ENCODE measurements around the gene CHN1. TPM values are rescaled to one million over a fixed set of nuclear protein-coding genes. Genes with fewer than 3 reads are reported as not detected.

The CHN1 gene
- 11.2 and 14.6 TPM in 2 replicates for total RNA-seq (2014; rRNA removed; shearing (Covaris generic))

GRCh38 chr2:175004980-175005732, at the start of gene CHN1:
Gene CHN1, minus strand, starts transcription at chr2:175005381. Its CDS starts 469 bp downstream, at chr2:175004912.

GRCh38 chr2:174764280-174765255, 240.6 kb downstream of the CHN1 start, which contains the start of gene CHRNA1:
Gene CHRNA1, minus strand, starts transcription at chr2:174764472. Its CDS starts 78 bp downstream, at chr2:174764394.

Small RNA genes lying within 50 kb of the gene (small RNA-seq; reads per million reads assigned to genes)
- gene RNU6-1290P, result not detected
- not detected for gene RNU6-763P

Other genes with a start within 250 kb of the CHN1 start
- gene CHRNA1, start 240.9 kb downstream of the CHN1 start, total RNA-seq (2014; rRNA removed; shearing (Covaris generic)), result not detected in 2 replicates
- 13.1 and 23.0 TPM in 2 replicates for gene ATF2, start 162.8 kb upstream of the CHN1 start, total RNA-seq (2014; rRNA removed; shearing (Covaris generic))
- gene ATP5MC3, start 176.3 kb upstream of the CHN1 start, total RNA-seq (2014; rRNA removed; shearing (Covaris generic)), result 86.6 and 100 TPM in 2 replicates